HG03457 (cell line): ENCODE data around the gene CRACDL.

ENCODE experiments used
- ATAC-seq: cut with Tn5 transposase; IDR thresholded peaks from one replicate; pipeline ENCODE4 v1.9.1; 2021; ENCODE audit warnings: moderate number of reproducible peaks; ENCODE audit not compliant: unreplicated experiment

CRACDL gene

DNA sequence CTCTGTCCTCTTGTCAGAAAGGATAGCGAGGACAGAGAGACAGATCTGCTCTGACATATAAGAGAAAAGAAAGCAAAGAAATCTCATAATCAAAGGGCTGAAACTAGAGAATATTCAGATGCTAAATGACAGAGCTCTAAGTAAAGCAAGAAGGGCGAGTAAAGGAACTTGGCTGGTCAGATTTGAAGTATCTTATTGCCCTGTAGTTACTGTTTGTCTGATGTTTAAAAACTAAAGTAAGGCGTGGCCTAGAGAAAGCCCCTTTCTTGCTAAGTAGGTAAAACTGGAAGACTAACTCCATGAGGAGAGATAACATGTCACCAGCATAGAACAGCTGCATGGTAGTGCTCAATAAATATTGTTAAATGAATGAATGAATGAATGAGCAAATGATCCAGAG, 70.0 kb downstream of the CRACDL start:
- ATAC-seq = no peak

DNA sequence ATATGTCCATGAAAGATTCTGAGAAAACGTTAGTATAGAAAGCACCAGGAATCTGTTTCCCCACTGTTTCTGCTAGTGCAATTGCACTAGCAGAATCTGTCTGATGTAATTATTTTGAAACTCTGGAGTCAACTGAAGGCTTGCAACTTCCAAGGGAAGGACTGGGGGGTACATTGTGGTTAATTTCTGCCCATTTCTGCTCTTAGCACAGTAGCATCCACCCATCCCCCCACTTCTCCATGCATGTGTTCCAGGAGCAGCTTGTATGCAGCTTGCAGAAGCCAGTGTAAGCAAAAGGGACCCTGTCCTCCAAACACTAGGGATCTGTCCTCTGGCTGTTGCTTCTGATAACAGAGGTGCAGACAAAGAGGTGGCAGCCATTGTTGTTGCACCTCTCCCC, 74.4 kb downstream of the CRACDL start:
- ATAC-seq = no peak

DNA sequence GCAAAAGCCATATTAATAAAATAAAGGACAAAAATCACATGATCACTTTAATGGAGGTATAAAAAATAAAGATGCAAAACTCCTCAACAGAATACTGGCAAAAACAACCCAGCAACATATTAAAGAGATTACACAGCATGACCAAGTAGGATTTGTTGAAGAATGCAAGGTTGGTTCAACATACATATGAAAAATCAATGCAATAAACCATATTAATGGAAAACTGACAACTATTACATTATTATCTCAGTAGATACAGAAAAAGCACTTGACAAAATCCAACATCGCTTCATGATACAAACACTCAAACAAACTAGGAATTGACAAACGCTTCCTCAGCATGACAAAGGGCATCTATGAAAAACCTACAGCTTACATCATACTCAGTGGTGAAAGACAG, 76.7 kb downstream of the CRACDL start:
- no peak for ATAC-seq

DNA sequence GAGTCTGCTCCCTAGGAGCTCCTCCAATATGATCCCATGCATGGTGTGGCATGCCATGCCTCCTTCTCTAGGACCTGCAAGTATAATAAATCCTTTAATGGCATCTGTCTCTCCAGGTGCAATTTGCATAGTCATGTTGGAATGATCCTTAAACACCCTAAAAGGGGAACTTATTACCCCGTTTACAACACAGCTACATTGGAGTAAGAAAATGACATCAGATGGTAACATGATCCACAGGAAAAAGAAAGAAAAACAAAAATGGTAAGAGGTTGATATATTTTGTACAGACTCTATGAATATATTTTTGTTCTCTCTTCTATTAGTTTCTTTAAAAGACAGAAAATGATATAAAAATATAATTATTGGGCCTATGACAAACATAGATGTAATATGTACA, 79.0 kb downstream of the CRACDL start:
- no peak for ATAC-seq

DNA sequence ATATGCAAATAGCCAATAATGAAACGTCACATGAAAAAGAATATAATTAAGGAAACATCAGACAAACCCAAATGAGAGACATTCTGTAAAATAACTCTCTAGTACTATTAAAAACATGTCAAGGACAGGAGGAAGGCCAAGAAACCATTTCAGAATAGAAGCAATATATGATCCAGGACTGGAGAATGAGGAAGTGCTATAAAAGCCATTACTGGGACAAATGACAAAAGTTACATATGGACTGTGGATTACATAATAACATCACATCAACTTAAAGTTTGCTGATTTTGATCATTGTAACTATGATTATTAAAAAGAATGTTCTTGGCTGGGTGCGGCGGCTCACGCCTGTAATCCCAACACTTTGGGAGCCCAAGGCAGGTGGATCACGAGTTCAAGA, 81.3 kb downstream of the CRACDL start:
- ATAC-seq = no peak

DNA sequence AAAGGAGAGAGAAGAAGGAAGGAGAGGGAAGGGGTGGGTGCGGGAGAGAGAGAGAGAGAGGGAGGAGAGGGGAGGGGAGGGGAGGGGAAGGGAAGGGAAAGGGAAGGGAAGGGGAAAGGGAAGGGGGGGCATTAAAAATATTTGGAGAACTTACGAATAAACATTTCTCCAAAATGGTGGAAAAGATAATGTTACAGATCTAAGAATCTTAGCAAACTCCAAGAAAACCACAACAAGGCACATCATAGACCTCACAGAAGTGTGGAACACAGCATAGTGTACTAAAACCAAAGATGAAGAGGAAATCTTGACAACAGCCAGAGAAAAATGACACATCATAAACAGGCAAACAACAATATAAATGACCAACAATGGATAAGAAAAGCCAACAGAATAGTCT, 83.1 kb downstream of the CRACDL start:
- ATAC-seq = no peak

DNA sequence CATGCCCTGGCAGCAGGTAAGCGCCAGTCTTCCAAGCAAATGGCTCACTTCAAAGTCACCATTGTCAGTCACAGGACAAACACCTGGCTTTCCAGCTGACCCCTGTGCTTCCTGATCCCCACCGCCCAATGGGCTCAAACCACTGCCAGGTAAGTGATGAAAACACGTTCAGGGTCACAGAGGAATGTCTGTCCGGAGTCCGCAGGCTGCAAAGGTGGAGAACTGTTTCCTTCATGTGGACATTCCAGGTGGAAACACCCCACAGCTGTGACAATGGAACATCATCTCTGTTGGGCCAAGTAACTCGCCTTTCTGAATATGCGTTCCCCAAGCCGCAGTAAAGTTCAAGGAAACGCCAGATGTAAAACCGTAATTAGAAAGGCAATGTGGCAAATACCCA, 86.0 kb downstream of the CRACDL start:
- ATAC-seq = no peak

DNA sequence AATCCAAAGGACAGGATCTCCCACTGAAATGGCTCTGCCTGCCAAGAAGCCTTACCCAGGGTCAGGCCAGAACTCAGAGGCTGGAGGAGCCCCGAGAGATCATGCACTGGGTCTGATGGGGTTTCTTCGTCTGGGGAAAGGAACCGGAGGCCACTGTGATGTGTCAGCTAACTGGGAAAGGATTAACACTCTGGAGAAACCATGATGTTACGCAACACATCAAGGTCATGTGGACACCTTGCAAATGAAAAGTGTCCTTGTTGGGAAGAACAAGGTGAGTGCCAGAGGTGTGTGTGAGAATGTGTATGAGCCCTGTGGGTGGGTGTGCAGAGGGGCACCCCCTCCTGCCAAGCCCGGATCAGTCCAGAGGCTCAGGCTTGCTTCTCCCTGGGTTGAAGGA, 86.9 kb downstream of the CRACDL start:
- no peak for ATAC-seq

DNA sequence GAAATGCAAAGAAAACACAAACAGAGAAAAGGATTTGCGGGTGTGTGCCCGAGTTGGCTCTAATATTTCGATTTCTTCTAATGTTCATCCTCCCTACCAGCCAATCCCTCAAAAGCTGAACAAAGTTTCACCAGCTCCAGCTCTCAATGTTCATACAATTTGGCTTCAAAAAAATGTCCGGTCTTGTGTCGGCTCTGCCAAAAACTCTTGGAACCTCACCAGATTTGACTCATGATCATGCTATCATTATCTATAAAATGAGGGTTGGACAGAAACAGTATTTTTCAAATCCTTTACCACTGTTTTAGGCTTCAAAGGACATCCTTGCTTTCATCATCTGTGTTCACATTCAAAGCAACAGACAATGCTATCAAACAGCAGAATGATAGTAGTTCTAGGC, 88.2 kb downstream of the CRACDL start:
- ATAC-seq = no peak

DNA sequence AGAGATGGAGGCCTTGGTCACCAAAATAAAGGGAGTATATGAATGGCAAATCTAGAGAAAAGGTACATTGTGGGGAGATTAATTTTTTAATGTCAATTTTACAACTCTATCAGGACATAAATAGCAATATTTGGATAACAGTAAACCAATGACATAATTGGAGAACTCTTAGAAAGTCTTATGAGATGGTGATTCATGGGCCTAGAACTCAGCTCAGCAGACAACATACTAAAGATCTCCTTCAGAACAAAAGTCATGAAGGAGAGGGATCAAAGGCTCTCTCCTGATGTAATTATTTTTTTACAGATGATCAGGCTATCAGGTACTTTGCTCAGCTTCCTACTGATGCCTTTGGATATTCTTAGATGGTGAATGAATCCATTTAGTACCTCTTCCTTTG, 90.0 kb downstream of the CRACDL start:
- ATAC-seq = no peak

DNA sequence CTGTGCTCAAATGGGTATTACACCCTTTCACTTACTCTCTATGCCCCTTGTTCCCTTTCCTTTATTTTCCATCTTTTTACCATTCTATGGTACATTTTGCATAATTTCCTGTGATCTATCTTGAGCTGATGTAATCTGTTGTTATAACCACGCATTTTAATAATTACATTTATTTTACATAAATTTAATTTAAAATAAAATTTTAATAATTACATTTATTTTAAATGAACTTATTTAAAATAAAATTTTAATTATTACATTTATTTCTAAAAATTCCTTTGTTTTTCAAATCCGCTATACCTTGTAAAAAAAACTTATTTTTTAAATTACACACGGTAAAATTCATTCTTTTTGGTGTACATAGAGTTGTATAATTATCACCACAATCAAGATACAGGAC, 93.9 kb downstream of the CRACDL start:
- ATAC-seq = no peak

DNA sequence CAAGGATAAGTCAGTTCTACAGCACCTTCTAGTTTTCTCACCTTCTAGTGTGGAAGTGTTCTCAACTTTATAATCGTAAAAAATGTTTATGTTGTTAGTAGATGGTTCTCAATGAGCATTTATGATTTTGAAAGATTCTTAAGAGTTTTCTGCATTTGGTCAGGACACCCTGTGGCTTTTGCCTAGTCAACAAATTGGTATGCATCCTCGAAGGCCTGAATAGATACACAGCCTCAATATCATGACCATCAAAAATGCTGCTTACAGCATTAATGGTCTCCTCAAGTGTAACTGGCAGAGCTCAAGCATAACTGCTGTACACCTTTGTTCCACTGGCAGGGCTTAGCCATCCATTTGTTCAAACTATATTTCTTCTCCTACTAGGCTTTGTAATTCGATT, 96.7 kb downstream of the CRACDL start:
- no peak for ATAC-seq

DNA sequence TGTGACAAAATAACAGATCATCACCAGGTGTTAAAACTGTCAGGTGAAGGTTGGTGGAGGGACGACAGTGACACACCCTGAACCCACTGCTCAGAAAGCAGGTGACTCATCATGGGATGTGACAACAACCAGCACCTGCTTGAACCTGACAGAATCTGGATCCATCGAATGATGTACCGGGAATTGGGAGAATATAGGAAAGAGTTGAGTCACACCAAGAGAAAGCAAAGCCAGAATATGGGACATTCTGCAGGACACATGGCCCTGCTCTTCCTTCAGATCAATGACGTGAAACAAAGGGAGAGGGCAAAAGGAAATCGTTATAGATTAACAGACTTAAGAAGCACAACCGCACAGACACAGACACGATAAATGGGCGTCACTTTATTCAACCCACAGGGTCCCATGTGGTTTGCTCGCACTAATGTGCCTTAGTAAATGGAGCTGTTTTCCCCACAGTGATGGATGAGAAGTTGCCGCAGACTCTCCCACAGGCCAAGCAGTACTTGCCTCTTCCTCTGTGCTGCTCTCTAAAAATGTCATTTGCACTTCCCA, 100.1 kb downstream of the CRACDL start:
- no peak for ATAC-seq

DNA sequence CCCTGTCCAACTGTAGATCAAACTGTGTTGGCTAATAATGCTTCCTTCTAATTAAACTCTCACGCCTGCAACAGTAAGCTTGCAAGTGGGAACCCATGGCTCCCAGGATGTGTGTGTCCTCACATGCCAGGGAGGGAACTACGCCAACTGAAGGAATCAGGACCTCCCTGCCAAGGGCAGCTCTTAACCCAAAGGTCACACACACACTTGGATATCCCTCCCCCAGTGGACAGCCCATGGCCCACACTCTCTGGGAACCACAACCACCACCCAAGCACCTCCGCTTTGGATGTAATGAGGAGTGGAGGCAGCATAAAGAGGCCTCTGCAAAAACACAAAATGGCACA, 102.1 kb downstream of the CRACDL start:
- ATAC-seq = no peak

DNA sequence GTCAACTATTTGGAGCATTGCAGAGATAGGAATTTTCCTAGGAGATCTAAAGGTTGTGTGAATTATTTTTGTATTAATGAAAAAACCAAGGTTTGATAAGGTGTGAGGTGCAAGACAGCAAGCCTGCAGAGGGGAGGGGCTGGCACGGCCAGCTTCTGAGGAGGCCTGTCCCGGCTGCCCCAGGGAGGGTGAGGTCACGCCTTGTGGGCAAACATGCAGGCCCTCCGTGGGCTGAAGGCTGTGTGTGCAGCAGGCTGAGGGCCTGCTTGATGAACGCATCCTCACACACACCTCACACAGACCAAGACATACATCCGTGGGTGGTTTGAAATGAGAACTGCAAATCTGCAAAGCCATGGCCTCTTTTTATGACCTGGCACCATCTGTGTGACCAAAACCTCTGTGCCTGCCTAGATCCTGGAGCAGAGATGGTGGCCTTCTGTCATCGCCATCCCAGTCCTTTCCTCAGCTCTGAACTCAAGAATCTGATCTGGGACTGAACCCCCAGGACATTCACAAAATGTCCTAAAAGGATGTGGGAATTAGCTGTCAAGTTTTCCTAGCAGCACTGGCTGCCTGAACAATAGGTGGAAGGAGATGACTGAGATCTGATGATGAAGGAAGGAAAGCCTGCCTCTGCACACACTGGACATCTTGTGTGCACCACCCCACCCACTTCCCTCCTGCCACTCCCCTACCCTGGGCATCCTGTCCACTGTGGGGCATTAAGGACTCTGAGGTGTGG, 102.7 kb downstream of the CRACDL start:
- ATAC-seq = no peak

DNA sequence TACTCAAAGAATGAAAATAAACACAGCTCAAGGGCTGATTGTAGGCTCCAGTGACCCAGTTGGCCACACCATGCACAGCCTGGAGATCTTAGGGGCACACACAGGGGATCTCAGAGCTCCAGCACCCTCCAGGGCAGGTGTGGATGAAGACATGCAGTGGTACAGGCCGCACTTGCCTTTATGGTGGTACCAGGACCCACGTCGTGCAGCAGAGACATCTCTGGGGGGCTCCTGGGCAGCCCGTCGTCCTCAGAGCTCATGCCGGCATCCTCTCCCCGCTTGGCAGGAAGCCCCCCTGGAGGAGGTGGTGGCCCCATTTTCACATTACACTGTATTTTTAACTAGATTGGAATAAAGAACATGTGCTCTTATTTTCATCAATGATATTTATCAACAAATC, 103.9 kb downstream of the CRACDL start:
- no peak for ATAC-seq

DNA sequence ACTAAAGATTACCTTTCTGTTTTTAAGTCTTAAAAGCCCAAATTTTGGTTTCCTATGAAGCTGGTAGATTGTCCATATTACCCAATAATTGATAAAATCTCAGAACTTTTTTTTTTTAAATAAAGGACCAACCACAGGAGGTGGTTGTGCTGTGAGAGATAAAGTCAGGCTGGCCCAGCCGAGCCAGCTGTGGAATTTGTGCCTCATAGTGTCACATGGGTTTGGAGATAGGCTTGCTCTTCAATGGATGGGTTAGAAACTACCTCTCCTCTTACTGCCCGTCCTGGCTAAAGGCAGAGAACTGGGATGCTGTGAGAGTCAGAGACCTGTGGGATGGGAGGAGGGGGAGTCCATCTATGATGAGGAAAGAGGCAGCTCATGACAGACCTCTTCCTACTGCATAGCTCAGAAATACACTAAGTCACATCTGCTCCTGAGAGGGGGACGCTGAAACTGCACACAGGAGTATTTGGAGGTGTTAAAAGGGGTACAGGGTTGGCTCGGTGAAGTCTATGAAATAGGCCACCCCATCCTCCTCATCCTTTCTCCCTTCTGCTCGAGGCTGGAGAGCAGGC, 105.4 kb downstream of the CRACDL start:
- ATAC-seq = no peak

DNA sequence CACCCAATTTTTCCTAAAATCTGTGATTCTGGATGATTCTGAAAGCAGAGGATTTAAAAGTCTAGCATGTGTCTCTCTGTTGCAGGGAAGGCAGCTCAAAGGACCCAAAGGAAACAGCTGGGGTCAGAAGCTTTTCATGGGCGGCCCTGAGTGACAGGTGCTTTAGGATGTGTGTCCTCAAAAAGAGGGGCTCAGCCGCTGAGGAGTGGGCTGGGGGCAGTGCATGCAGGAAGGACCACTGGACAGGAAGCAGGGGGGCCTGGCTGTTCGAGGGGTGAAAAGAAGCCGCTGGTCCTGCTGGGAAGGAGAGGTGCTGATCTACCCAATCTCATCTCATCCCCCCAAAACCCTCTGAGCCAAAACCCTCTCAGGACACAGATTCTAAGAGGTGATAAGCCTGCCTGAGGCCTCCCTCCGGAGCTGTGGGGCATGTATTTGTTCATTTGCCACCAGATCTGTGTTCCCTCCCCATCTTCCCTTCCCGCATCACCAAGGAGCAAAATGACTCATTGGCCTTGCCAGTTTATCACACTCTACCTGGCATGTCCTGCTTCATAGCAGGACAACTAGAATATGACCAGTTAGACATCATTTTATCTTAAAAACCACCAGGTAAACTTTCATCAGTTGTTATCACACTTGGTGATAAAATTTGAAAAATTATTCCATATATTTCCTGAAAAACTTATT, 106.3 kb downstream of the CRACDL start:
- no peak for ATAC-seq

DNA sequence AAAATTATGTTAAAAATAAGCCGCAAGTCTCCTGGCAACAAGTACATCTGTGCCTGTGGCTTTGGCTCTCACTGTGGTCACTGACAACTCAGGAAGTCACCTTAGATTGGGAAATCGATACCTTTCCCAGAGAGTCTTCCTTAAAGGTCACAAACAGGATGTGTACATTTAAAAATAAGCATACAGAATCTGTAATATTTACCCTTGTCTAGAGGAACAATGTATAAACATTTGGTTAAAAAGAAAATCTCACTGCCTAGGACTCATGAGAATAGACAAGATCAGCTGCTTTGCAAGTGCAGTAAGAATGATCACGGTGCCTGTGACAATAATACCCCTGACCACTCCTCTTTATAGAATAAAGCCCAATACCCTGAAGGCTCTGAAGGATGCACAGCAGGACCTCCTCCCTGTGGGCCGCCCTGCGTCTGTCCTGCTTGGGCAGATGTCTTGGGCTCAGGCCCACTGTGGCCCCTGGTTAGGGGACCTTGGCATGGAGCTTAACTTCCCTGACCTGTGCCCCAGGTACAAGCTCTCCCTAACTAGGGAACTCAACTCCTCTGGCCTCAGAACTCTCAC, 107.1 kb downstream of the CRACDL start:
- no peak for ATAC-seq

DNA sequence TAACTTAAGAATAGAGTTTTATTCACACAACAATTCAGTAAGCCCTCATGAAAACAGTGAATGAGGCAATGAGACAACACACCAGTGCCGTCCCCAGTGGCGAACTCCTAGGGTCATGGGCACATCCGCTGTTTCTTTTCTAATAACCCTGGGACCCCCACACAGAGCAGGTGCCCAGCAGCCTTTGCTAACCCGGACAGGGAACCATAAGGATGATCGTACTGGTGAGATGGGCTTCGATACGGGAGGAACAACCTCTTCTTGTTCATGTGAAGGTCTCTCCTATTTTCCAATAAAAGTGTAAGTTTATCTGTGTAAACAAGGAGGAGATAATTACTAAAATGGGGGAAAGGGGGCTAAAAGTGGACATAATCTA, 107.7 kb downstream of the CRACDL start:
- no peak for ATAC-seq

DNA sequence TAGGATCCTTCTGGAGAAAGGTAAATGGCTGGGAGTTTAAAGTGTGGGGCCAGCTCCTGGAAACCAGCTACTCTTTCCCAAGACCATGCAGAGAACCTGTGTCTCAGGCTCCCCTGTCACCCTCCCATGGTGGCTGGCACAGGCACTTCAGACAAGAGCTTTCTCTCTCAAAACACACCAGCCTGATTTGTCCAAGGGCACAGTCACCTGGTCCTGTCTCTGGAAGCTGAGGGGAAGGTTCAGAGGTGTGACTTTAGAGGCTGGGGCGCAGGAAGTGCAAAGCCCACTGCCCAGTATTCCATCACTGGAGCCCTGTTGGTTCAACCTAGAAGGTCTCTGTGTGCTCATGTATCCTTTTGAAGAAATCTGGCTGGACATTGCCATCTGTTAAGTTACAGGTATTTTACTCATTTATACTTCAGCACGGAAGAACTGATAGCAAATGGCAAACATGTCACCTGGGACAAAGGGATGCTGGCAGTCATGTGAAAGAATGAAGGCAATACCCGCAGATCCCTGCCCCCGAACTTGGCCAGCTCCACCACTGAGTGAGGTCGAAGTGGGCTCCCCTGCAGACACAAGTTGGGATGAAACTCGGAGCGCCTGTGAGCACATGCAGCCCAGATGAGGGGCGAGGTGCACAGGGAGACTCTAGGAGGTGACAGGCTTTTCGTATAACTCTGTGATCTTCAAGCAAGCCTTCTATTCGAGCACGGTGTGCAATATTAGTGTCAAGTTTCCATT, 108.2 kb downstream of the CRACDL start:
- no peak for ATAC-seq
